HG03159 (cell line): ENCODE results near the gene TRAPPC14.
"Not testable (repeated sequence)": the region's sequence is repeated elsewhere in the genome, so short reads cannot be mapped to it uniquely, and the experiment has no call there.

ENCODE experiments used
- ATAC-seq: cut with Tn5 transposase; IDR thresholded peaks from one replicate; pipeline ENCODE4 v1.9.1; 2021; ENCODE audit warnings: mild to moderate bottlenecking, moderate library complexity; ENCODE audit not compliant: unreplicated experiment

TRAPPC14 gene

GRCh38 chr7:100154651-100155491, 3.7 kb downstream of the TRAPPC14 start:
- ATAC-seq, result no peak

GRCh38 chr7:100153708-100154535, 4.6 kb downstream of the TRAPPC14 start:
- no peak for ATAC-seq

- ATAC-seq, result no peak
Observed at GRCh38 chr7:100152937-100153666, 5.4 kb downstream of the TRAPPC14 start.

GRCh38 chr7:100152404-100152803, 6.1 kb downstream of the TRAPPC14 start:
- no peak for ATAC-seq

GRCh38 chr7:100148559-100149328, 9.8 kb downstream of the TRAPPC14 start, which contains the start of gene LAMTOR4:
LAMTOR4 (plus strand) TSS chr7:100148918; CDS start chr7:100148973, 55 bp downstream.
- peak; percentile 95 for ATAC-seq

GRCh38 chr7:100148225-100148558, 10.3 kb downstream of the TRAPPC14 start:
- ATAC-seq, result no peak

GRCh38 chr7:100147278-100147677, 11.2 kb downstream of the TRAPPC14 start:
- no peak for ATAC-seq

GRCh38 chr7:100146350-100146749, 12.2 kb downstream of the TRAPPC14 start:
- ATAC-seq, result not testable (repeated sequence)

- no peak for ATAC-seq
Observed at GRCh38 chr7:100142461-100142860, 16.1 kb downstream of the TRAPPC14 start.

- no peak for ATAC-seq
Observed at GRCh38 chr7:100141555-100141949, 17.0 kb downstream of the TRAPPC14 start.

- ATAC-seq, result no peak
Observed at GRCh38 chr7:100137851-100138760, 20.4 kb downstream of the TRAPPC14 start.

GRCh38 chr7:100132697-100133151, 25.8 kb downstream of the TRAPPC14 start:
- no peak for ATAC-seq

GRCh38 chr7:100132126-100132525, 26.4 kb downstream of the TRAPPC14 start:
- no peak for ATAC-seq

GRCh38 chr7:100130608-100131453, 27.7 kb downstream of the TRAPPC14 start:
- no peak for ATAC-seq

- ATAC-seq, result not testable (repeated sequence)
Observed at GRCh38 chr7:100130220-100130607, 28.3 kb downstream of the TRAPPC14 start.

- no peak for ATAC-seq
Observed at GRCh38 chr7:100128637-100128963, 29.9 kb downstream of the TRAPPC14 start.

GRCh38 chr7:100127866-100128636, 30.5 kb downstream of the TRAPPC14 start:
- ATAC-seq, result no peak
